Progenitor cell of endocrine pancreas (in vitro differentiated cells): ENCODE data around the gene DOC2A. TPM values are rescaled to one million over a fixed set of nuclear protein-coding genes. Genes with fewer than 3 reads are reported as not detected.
A peak's percentile ranks its signal among the peaks of the same experiment; 100 is the strongest.

ENCODE experiments used
- DNase-seq: peaks from one replicate; pipeline ENCODE4 v3.0.0; 2021; ENCODE audit warnings: low spot score; ENCODE audit not compliant: unreplicated experiment
- H3K27ac Mint-ChIP-seq: 2 replicates; pipeline ENCODE4 v1.8.0; 2021; ENCODE audit warnings: mild to moderate bottlenecking, moderate library complexity, mixed read lengths
- H3K27me3 Mint-ChIP-seq: 2 replicates; pipeline ENCODE4 v1.8.0; 2021; ENCODE audit warnings: mixed read lengths
- H3K36me3 Mint-ChIP-seq: 2 replicates; pipeline ENCODE4 v1.8.0; 2022; ENCODE audit warnings: mixed read lengths; ENCODE audit not compliant: insufficient read depth
- H3K4me1 Mint-ChIP-seq: 2 replicates; pipeline ENCODE4 v1.8.0; 2021; ENCODE audit warnings: low read depth, mixed read lengths
- H3K4me3 Mint-ChIP-seq: 2 replicates; pipeline ENCODE4 v1.8.0; 2021; ENCODE audit warnings: low read depth, mild to moderate bottlenecking, moderate library complexity, mixed read lengths
- H3K9me3 Mint-ChIP-seq: 2 replicates; pipeline ENCODE4 v1.8.0; 2021; ENCODE audit warnings: low read depth, mixed read lengths
- long read RNA-seq: library from polyadenylated mRNA; unstranded; transcript quantifications from one replicate; pipeline ENCODE4 v2.0.0, GENCODE V29; 2020
- total RNA-seq: library from RNA; stranded (reverse); gene quantifications from 2 replicates; pipeline ENCODE4 v1.2.1, GENCODE V29; 2021
- TF ChIP-seq, protein P1 (sequence below): fragments of 200-600 bp; sonication (generic); IDR thresholded peaks from one replicate; pipeline ENCODE4 v1.5.0; 2021; ENCODE audit warnings: antibody characterized with exemption, mild to moderate bottlenecking; ENCODE audit not compliant: unreplicated experiment

Gene DOC2A
- 4.4 and 5.0 TPM in 2 replicates for total RNA-seq
- long read RNA-seq = 0 reads

GRCh38 chr16:30010844-30011713 is at the start of gene DOC2A:
DOC2A (minus strand) TSS chr16:30011027; CDS start chr16:30010222, 805 bp downstream.
- Mint-ChIP-seq H3K27ac (no peak within 1 kb of the TSS), H3K36me3 (peaks cover 2% of the 10 kb centered on the region), H3K4me1 (peaks cover 3% of the 10 kb centered on the region), H3K9me3 (no peaks in the 10 kb centered on the region), H3K27me3 (peaks cover 40% of the 10 kb centered on the region), H3K4me3 (peak within 1 kb of the TSS; percentile 76)
- no peak for DNase-seq
- TF ChIP-seq, protein P1, sequence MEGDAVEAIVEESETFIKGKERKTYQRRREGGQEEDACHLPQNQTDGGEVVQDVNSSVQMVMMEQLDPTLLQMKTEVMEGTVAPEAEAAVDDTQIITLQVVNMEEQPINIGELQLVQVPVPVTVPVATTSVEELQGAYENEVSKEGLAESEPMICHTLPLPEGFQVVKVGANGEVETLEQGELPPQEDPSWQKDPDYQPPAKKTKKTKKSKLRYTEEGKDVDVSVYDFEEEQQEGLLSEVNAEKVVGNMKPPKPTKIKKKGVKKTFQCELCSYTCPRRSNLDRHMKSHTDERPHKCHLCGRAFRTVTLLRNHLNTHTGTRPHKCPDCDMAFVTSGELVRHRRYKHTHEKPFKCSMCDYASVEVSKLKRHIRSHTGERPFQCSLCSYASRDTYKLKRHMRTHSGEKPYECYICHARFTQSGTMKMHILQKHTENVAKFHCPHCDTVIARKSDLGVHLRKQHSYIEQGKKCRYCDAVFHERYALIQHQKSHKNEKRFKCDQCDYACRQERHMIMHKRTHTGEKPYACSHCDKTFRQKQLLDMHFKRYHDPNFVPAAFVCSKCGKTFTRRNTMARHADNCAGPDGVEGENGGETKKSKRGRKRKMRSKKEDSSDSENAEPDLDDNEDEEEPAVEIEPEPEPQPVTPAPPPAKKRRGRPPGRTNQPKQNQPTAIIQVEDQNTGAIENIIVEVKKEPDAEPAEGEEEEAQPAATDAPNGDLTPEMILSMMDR = no peak

DNA sequence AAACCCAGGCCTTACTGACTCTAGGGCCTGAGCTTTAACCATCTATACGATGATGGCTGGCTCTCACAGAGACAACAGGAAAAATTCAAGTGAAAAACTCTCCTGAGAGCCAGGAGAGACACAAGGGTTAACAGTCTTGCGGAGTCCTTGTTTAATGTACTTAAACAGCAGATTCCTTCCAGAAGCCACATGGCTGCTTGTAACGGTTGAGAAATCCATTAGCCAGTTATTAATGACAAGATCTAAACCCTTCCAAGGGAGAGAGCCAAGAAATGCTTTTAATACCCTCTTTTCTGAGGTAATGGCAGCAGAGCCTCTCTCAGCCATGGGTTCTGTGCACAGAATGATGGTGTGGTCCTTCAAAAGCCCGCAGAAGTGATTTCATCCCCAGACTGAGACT is 49.5 kb upstream of the DOC2A start:
- DNase-seq = no peak
- H3K9me3 Mint-ChIP-seq = no peaks in the 10 kb centered on the region
- no peak overlapping the region for H3K4me3 Mint-ChIP-seq
- H3K27ac Mint-ChIP-seq = no peak overlapping the region
- peaks cover 8% of the 10 kb centered on the region for H3K4me1 Mint-ChIP-seq
- TF ChIP-seq, protein P1 = no peak
- peaks cover 6% of the 10 kb centered on the region for H3K36me3 Mint-ChIP-seq
- H3K27me3 Mint-ChIP-seq = no peaks in the 10 kb centered on the region

GRCh38 chr16:30054959-30055553 is 44.2 kb upstream of the DOC2A start:
- DNase-seq = no peak
- peaks cover 6% of the 10 kb centered on the region for H3K4me1 Mint-ChIP-seq
- no peaks in the 10 kb centered on the region for H3K27me3 Mint-ChIP-seq
- H3K36me3 Mint-ChIP-seq = peaks cover 2% of the 10 kb centered on the region
- peak overlapping the region; percentile 64 for H3K4me3 Mint-ChIP-seq
- H3K27ac Mint-ChIP-seq = peak overlapping the region; percentile 13
- TF ChIP-seq, protein P1 = peak; percentile 56
- no peaks in the 10 kb centered on the region for H3K9me3 Mint-ChIP-seq

- Mint-ChIP-seq H3K4me1 (peaks cover 6% of the 10 kb centered on the region), H3K36me3 (peaks cover 2% of the 10 kb centered on the region), H3K4me3 (peak overlapping the region; percentile 64), H3K9me3 (no peaks in the 10 kb centered on the region), H3K27ac (no peak overlapping the region), H3K27me3 (no peaks in the 10 kb centered on the region)
- TF ChIP-seq, protein P1 = no peak
- no peak for DNase-seq
These were observed 43.6 kb upstream of the DOC2A start for GRCh38 chr16:30054451-30054850.

DNA sequence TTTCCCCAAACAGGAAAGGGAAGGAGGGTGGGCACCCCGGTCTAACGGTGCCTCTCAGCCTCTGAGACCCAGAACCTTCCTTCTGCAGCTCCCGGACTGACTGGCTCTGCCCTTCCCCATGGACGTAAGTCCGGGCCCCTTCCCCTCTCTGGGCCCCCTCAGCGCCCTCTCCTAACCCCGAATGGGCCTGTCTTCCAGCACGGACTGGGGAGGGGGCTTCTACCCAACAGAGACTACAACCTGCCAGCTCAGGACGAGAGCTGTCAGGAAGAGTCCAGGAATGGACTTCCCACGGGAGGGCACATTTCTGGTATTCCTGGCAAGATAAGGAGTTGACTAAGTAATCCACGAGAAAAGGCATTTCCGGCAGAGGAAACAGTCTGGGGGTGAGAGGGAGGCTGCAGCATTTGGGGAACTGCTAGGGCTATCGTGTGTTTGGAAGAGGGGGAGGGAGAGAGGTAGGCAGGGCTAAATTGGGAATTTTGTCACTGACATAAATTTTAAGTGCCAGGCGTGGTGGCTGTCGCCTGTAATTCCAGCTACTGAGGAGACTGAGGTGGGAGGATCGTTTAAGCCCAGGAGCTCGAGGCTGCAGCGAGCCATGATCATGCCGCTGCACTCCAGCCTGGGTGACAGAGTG is 42.7 kb upstream of the DOC2A start:
- Mint-ChIP-seq H3K27ac (peak overlapping the region; percentile 67), H3K4me1 (peaks cover 6% of the 10 kb centered on the region), H3K27me3 (no peaks in the 10 kb centered on the region), H3K36me3 (no peaks in the 10 kb centered on the region), H3K9me3 (no peaks in the 10 kb centered on the region), H3K4me3 (peak overlapping the region; percentile 85)
- TF ChIP-seq, protein P1 = no peak
- no peak for DNase-seq
